Stimulated activated naive CD8-positive, alpha-beta T cell treated with anti-CD3 and anti-CD28 coated beads, Interleukin-15, Interleukin-2, amounts not matched to agents 100 U/mL and 50 U/mL, for 24 hours (primary cell): ENCODE results near the gene CYTL1.
A peak's percentile ranks its signal among the peaks of the same experiment; 100 is the strongest.
"Not testable (repeated sequence)": the region's sequence is repeated elsewhere in the genome, so short reads cannot be mapped to it uniquely, and the experiment has no call there.

Experiments
- ATAC-seq: fragments of 150-1000 bp; cut with Tn5 transposase; one replicate; pipeline ENCODE4 v1.10.0; 2021
- DNase-seq: peaks from one replicate; pipeline ENCODE4 v3.0.0; 2021

The CYTL1 gene, protein sequence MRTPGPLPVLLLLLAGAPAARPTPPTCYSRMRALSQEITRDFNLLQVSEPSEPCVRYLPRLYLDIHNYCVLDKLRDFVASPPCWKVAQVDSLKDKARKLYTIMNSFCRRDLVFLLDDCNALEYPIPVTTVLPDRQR

DNA sequence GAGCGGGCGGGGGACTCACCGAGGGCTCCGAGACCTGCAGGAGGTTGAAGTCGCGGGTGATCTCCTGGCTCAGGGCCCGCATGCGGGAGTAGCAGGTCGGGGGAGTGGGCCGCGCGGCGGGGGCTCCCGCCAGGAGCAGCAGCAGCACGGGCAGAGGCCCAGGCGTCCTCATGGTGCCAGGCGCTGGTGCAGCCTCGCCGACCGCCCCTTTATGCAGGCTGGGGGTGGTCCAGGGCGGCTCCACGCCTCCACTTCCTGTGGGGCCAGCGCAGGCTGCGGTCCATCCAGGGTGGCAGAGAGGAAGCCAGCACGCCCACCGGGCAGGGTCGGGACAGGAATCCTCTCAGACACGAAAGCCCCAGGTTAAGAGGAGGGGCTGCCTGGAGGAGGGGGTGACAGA lies at the start of gene CYTL1:
Gene CYTL1 (minus strand): TSS at position 185 of the 400 bp plus-strand sequence. CDS start 13 bp downstream, at position 172.
- ATAC-seq (peak; percentile 37), DNase-seq (peak; percentile 7)

DNA sequence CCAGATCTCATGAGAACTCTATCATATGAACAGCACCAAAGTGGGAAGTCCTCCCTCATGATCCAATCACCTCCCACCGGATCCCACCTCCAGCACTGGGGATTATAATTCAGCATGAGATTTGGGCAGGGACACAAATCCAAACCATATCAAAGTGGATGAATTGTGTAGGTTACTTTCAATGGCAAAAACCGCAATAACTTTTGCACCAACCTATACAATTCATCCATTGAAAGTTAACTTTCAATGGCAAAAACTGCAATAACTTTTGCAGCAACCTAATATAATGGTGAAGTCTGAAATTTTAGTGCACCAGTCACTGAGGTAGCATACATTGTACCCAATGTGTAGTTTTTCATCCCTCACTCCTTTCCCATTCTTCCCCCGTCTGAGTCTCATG lies 48.6 kb upstream of the CYTL1 start:
- ATAC-seq: no peak
- no peak for DNase-seq

DNA sequence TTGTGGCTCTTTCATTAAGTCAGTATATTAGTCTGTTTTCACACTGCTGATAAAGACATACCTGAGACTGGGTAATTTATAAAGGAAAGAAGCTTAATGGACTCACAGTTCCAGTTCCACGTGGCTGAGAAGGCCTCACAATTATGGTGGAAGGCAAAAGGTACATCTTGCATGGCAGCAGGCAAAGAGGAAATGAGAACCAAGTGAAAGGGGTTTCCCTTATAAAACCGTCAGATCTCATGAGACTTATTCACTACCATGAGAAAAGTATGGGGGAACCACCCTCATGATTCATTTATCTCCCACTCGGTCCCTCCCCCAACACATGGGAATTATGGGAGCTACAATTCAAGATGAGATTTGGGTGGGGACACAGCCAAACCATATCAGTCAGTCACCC lies 47.7 kb upstream of the CYTL1 start:
- not testable (repeated sequence) for DNase-seq, ATAC-seq

DNA sequence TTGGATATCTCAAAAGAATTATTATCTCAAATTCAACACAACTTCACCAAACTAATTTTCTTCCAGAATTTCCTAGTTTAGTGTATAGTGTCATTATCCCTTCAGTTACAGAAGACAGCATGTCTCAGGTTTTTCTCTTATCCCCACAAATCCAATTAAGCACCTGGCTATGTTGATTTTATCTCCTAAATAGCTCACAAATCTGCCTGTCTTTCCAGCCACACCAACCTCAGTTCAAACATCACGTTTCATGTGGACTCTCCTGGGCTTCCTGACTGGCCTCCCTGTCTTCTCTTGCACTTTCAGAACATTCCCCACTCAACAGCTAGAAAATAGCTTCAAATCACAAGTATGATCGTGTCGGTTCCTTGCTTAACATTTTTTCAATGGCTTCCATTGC lies 46.8 kb upstream of the CYTL1 start:
- DNase-seq (no peak), ATAC-seq (no peak)

DNA sequence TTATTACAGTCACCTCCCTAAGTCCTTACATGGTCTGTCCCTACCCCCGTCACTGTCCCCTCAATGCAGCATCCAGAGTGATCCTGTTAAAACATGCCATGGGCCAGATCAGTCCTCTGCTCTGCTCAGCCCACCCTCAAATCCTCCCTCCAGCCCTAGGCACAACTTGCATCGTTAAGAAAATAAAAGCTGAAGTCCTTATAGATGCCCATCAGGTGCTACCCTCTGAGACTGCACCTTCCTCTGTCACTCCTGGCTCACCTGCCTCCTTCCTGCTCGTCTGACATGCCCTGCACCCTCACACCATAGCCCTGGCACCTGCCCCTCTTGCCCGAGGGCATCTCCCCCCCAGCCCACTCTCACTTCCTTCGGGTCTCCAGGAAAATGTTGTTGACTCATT lies 36.2 kb upstream of the CYTL1 start:
- DNase-seq (no peak), ATAC-seq (no peak)

DNA sequence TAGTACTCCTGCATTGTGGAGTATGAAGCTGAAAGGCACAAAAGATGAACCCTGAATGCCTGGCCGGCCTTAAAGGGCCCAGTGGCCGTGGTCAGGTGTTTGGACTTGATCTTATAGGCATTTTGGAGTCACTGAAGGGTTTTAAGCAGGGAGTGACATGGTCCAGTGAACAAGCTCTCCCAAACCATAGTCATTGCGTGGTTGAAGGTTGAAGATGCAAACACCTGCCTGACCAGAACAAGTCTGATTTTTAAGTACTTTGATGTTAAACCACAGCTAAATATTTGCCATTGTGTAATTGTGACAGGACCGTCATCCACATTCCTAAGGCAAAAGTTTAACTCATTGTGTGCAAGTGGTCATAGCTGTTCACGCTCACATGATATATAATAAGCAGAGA lies 35.3 kb upstream of the CYTL1 start:
- no peak for DNase-seq
- ATAC-seq: no peak

DNA sequence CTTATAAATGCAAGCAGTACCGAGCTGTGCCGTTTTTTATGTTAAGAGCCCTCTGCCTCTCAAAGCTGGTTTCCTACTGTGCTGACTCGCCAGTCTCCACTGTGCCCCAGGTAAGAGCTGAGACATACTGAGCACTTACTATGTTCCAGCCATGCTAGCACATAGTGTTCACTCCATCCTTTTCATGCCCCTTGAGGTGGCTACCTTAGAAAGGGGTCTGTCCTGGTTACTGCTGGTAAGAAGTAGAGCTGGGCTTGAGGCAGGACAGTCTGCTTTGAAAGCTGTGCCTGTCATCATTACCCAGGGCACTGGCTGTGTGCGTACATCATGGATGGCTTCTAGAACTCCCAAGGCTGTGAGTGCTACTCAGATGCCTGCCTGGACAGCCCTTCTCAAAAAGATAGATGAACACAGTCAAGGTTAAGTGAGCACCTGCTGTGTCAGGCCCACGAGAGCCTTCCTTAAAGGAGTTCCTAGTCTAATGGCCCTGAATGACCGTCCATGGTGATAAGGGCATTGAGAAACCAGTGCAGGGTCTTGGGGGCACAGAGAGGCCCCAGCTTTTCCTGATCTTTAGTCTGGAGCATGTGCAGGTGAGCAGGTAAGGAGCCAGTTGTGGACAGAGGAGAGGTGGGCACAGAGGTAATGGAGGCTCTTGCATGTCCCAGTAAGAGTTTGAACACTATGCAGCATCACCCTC lies 33.6 kb upstream of the CYTL1 start:
- no peak for DNase-seq
- no peak for ATAC-seq

DNA sequence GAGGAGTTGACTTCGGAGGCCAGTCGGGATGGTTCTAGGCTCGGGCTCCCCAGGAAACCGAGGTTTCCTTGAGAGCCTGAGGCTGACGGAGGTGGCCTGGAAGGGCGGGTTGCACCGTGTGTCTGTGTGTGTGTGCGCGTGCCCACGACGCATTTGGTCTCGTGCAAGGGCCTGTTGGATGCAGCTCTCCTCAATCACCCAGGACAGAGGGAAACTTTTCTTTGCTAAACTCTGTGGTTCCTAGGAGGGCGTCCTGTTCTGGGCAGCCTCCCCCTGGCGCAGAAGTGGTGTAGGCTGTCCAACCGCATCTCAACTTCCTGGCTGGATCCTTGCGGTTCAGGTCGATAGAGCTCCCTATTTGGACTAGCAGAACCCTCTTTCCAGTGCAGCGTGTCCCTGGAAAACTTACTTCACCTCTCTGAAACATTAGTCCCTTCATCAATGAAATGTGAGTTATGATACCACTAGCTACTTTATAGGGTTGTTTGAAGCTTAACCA lies 33.0 kb upstream of the CYTL1 start:
- no peak for ATAC-seq
- no peak for DNase-seq

DNA sequence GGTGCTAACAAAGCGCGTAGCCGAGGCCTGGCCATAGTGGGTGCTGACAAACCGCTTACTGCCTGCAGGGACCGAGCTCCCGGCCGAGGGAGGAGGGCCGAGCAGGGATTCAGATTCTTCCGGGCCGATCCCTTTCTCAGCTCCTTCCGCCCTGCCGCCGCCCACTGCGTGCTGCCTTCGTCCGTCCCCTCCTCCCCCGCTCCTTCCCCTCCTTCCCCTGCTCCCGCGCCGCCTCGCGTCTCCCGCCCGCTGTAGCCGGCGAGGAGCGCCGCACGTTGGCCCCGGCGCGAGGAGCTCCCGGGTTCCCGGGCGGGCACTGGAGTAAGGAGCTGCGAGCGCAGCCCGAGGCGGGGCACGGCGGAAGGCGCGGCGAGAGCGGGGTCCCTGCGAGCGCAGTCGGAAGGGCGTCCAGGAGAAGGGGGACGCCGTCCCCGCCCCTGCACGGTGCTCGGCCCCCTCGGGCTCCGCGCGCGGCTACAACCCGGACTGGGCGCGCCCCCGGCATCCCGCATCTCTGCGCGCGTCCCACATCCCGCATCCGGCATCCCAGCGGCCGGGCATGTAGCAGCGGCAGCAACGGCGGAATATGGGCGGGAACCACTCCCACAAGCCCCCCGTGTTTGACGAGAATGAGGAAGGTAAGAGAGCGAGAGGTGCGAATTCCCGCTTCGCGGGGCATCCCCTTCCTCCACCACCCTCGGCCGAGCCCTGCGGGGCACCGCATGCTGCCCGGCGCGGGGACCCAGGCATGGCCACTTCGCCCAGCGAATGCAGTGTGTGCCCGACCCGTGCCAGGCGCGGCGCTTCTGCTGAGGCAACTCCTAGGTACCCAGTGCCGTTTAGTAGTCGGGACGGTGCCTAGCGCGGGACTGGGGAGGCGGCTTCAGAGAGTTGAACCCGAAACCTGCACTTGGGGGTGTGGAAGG lies 32.3 kb upstream of the CYTL1 start, which contains the start of gene STK32B:
Gene STK32B (plus strand): TSS at position 203 of the 926 bp plus-strand sequence.
- DNase-seq: peak; percentile 26
- ATAC-seq: no peak

DNA sequence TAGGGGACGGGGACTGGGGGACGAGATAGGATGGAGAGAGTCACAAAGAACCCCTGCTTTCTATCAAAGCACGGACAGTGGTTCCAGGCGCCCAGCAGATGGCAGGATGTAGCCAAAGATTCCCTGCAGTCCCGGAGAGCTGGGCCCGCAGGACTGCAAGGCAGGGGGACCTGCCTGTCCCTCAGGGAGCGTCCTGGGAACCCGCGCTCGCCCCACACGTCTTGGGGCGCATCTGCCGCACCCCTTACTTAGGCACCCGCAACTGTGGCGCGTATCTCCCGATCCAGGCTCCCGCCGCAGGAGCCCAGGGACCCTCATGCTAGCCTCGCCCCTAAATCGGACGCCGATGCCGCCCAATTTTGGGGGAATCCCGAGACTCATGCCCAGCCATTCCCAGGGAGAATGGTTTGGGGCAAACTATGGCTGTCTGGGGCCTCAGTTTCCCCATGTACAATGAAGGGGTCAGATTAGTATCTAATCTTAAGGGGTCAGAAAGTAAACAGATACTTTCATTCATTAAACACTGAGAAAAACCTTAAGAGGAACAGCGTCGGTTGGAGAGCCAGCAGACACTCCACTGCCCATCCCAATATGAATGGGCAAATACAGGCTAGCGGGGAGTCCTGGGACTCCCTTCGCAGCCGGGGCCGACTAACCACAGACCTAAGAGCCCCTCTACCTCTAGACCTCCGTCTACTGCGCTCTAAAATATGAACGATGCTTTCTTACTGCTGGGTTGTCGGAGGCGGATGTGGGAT lies 31.4 kb upstream of the CYTL1 start:
- ATAC-seq: peak; percentile 75

DNA sequence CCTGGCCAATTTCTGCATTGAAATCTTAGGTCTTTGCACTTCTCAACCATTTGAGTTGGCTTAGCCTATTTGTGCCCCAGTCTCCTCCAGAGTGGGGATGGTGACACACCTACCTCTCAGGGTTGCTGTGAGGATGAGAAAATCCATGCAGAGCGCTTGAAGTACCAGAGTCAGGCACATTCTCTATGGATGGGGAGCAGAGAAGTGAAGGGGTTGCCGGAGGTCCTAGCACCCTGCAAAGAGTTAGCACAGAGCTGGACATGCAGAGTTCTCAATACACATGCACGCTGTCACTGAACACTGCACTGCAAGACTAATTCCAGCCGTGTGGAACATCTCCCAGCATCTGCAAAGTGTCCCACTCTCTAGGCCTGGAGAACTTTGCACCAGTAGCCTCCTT lies 29.5 kb upstream of the CYTL1 start:
- no peak for ATAC-seq
- no peak for DNase-seq

More for the DNA sequence above, 31.4 kb upstream of the CYTL1 start:
- peak; percentile 50 for DNase-seq

DNA sequence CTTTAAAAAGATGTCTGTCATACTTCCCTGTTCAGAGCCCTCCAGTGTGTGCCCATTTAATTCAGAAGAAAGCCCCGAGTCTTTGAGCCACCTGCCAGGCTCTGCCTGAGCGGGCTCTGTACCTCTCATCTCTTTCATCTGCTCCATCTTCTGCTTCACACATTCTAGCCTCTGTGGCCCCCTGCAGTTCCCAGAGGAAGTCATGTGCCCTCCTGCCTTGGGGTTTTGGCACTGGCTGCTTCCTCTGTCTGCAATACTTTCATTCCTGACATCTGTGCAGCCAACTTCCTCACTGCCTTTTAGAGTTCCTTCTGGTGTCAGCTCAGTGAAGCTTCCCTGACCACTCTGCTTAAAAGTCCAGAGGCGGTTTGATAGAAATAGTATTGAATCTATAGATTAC lies 25.8 kb upstream of the CYTL1 start:
- no peak for ATAC-seq
- no peak for DNase-seq

DNA sequence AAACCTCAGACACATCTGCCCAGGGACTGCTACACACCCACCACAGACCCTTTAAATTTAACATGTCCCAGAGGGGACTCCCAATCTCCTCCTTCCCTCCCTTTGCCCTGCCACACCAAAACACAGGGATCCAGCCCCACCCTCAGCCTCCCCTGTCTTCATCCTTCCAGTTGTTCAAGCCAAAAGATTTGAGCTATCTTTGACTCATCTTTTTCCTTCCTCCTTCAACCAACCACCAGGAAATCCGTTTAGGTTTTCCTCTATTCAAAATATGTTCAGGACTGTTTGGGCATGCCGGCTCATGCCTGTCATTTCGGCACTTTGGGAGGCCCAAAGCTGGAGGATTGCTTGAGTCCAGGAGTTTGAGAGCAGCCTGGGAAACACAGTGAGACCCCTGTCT lies 25.1 kb upstream of the CYTL1 start:
- DNase-seq: no peak
- ATAC-seq: no peak

DNA sequence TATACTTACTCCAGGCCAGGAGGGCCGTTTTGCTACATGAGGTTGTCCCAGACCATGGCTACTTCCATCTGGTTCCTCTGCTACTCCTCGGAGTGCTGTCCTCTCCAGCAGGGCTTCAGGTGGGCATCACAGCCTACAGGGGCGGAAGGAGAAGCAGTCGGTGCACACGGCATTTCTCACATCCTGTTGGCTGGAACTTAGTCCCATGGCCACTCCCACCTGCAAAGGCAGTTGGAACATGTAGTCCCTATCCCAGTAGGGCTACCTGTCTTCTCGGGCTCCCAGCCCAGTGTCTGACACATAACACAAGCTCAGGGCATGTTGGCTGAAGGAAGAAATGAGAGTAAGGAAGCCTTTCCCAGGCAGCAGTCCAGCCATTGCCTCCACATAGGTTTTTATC lies 24.3 kb upstream of the CYTL1 start:
- no peak for ATAC-seq
- DNase-seq: no peak

DNA sequence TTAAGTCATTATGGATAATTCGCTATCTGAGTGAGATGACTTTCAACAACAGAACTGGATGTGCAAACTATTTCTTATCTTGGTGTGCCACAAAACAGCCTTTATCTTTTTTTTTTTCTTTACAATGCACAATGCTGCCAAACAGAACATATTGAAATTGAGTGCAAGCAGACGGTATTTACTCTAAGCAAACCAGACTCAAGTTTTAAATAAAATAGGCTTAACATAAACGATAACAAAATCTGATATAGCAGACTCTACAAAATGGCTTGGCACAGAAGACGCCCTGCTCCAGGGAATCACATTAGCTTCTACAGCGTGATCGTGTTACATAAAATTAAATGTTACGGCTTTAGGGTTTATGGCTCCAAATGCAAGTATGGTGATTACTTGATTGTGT lies 22.4 kb upstream of the CYTL1 start:
- ATAC-seq (no peak), DNase-seq (no peak)

DNA sequence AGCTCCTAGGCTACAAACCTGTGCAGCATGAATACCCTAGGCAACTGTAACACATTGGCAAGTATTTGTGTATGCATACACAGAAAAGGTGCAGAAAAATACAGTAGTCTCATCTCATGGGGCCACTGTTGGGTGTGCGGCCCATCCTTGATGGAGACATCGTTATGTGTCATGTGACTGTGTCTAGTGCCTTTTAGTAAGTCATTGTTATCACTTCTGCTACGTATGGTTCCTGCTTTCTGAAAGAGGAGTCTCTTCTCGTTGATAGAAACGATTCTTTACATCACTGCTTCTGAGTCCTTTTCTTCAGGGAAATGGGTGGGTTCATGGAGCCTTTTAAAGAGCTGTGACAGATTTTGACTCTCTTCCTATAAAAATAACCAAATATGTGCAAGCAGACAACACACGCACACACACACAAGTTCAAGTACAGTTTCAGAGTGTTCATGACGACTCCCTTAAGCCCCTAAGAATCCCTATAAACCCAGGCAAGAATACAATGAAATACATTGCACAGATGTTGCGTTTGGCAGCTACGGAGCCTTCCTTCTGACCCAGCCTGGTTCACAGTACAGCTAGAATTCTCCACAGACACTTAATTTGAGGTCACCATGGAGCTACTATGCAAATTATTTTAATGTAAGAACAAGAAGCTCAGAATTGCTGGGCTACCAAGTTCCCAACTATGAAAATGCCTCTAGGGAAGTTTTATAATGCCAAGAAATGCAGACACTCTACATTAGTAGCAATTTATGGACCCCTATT lies 21.8 kb upstream of the CYTL1 start:
- DNase-seq: no peak

DNA sequence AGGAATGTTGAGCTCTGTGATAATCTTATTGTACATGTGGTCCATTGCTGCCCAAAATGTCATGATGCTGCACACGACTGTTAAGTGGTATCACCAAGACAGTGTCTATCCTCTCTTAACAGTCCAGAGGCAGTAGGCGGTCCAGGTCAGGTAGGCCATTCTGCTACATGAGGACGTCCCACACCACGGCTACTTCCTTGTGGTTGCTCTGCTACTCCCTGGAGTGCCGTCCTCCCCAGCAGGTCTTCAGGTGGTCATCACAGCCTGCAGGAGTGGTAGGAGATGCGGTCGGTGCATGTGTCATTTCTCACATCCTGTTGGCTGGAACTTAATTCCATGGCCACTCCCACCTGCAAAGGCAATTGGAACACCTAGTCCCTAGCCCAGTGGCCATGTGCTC lies 20.5 kb upstream of the CYTL1 start:
- ATAC-seq (no peak), DNase-seq (no peak)

More for the DNA sequence above, 21.8 kb upstream of the CYTL1 start:
- no peak for ATAC-seq

DNA sequence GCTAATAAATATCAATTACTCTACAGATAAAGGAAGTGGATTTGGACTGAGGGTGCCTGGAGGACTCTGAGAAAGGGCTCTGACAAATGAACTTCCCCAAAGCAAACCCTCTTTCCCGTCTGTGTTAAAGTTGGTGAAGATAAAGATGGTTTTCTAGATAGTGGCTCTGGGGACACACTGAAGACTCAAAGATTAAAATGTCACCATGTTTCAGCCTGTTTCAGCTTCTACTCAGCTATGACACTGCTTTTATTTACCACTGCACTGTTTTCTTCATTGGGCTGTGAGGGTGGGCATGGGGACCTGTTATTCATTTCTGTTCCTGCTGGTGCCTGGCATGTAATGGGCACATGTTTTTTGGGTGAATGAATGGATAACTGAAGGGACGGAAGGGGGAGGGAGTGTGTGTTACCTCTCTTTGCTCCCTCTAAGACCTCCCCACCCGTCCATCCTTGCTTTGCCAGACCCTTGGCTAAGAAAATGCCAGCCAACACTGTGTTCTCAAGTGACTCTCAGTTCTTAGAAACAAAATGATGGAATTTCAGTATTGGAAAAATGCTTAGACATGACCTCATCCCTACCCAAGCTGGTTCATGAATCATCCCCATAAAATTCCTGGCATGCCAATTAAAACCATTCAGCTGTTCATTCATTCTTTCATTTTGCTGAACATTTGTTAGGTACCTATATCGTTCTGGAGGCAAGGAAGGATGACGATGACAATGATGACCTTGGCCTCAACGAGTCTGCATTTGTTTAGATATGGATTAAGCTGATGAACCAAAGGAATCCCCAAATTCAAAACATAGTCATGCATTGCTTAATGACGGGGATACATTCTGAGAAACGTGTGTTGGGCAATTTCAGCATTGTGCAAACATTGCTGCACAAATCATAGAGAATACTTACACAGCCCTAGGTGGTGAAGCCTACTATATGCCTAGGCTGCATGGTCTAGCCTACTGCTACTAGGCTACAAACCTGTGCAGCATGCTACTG lies 18.6 kb upstream of the CYTL1 start:
- ATAC-seq (no peak), DNase-seq (no peak)

DNA sequence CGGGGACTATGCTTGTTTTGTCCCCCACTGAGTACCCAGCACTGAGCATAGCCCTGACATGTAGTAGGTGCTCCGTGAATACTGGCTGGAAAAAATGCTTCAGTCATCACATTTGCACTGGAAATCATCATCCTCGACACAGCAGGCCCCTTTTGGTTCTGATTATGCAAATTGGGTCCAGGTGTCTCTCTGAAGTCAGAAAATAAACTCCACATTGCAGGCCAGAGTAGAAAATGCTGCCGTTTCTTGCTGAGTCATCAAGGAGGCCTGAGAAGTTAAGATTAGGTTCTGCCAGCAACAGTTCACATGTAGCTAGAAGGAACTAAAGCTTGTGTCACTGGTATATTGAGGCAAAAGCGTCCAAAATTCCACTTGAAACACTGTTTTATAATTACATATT lies 17.0 kb upstream of the CYTL1 start:
- no peak for DNase-seq
- ATAC-seq: no peak

DNA sequence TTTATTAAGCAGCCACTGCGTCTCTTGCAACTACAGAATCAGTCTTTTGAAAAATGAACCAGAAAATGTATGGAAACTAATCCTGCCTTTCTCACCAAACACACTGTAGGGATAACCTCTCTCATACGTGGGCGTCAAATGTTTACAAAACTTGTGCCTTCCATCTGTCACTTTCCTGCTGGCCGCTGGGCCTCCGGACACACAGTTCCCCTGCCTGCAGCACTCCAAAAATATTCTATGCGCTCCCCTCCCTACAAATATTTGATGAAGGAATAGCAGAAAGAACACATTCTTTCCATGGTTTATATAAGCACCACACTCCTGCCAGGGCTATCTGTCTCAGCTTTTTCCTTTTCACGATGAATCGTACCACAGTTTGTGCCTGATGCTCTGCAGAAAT lies 14.9 kb upstream of the CYTL1 start:
- DNase-seq (no peak), ATAC-seq (no peak)
